ENCODE measurements around the gene AGBL3.

The AGBL3 gene

GRCh38 chr7:134941185-134941900 is 45.0 kb upstream of the AGBL3 start:
- H3K4me3 ChIP-seq (ENCODE audit: low read depth, low read length) = no peak overlapping the region
- DNase-seq (ENCODE audit: low read depth) = no peak
- TF ChIP-seq, protein P1, sequence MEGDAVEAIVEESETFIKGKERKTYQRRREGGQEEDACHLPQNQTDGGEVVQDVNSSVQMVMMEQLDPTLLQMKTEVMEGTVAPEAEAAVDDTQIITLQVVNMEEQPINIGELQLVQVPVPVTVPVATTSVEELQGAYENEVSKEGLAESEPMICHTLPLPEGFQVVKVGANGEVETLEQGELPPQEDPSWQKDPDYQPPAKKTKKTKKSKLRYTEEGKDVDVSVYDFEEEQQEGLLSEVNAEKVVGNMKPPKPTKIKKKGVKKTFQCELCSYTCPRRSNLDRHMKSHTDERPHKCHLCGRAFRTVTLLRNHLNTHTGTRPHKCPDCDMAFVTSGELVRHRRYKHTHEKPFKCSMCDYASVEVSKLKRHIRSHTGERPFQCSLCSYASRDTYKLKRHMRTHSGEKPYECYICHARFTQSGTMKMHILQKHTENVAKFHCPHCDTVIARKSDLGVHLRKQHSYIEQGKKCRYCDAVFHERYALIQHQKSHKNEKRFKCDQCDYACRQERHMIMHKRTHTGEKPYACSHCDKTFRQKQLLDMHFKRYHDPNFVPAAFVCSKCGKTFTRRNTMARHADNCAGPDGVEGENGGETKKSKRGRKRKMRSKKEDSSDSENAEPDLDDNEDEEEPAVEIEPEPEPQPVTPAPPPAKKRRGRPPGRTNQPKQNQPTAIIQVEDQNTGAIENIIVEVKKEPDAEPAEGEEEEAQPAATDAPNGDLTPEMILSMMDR (IDR thresholded peaks at IDR 0.05; ENCODE audit: low read depth, low read length) = no peak
- TF ChIP-seq, protein P2, sequence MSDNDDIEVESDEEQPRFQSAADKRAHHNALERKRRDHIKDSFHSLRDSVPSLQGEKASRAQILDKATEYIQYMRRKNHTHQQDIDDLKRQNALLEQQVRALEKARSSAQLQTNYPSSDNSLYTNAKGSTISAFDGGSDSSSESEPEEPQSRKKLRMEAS (IDR thresholded peaks at IDR 0.05; ENCODE audit: low read depth, low read length) = no peak
- TF ChIP-seq POLR2A (IDR thresholded peaks at IDR 0.05; ENCODE audit: extremely low read depth, insufficient read length) (no peak), MYC (IDR thresholded peaks at IDR 0.05; ENCODE audit: low read depth, low read length) (no peak)

- DNase-seq (ENCODE audit: low read depth) = no peak
- TF ChIP-seq, protein P2 (IDR thresholded peaks at IDR 0.05; ENCODE audit: low read depth, low read length) = no peak
- TF ChIP-seq MYC (IDR thresholded peaks at IDR 0.05; ENCODE audit: low read depth, low read length) = no peak
- no peak for TF ChIP-seq POLR2A (IDR thresholded peaks at IDR 0.05; ENCODE audit: extremely low read depth, insufficient read length)
- TF ChIP-seq, protein P1 (IDR thresholded peaks at IDR 0.05; ENCODE audit: low read depth, low read length) = no peak
- H3K4me3 ChIP-seq (ENCODE audit: low read depth, low read length) = no peak overlapping the region
Measured at GRCh38 chr7:134941952-134942351, 44.4 kb upstream of the AGBL3 start.

- no peak for DNase-seq (ENCODE audit: low read depth)
- no peak overlapping the region for H3K4me3 ChIP-seq (ENCODE audit: low read depth, low read length)
- TF ChIP-seq MYC (IDR thresholded peaks at IDR 0.05; ENCODE audit: low read depth, low read length) (no peak), POLR2A (IDR thresholded peaks at IDR 0.05; ENCODE audit: extremely low read depth, insufficient read length) (no peak)
- TF ChIP-seq, protein P2 (IDR thresholded peaks at IDR 0.05; ENCODE audit: low read depth, low read length) = no peak
- TF ChIP-seq, protein P1 (IDR thresholded peaks at IDR 0.05; ENCODE audit: low read depth, low read length) = no peak
Measured at GRCh38 chr7:134942690-134943466, 43.4 kb upstream of the AGBL3 start.

- DNase-seq (ENCODE audit: low read depth) = peak; percentile 56
- no peak overlapping the region for H3K4me3 ChIP-seq (ENCODE audit: low read depth, low read length)
- TF ChIP-seq POLR2A (IDR thresholded peaks at IDR 0.05; ENCODE audit: extremely low read depth, insufficient read length) (no peak), MYC (IDR thresholded peaks at IDR 0.05; ENCODE audit: low read depth, low read length) (no peak)
- TF ChIP-seq, protein P1 (IDR thresholded peaks at IDR 0.05; ENCODE audit: low read depth, low read length) = peak; percentile 25
- TF ChIP-seq, protein P2 (IDR thresholded peaks at IDR 0.05; ENCODE audit: low read depth, low read length) = no peak
Measured at GRCh38 chr7:134943785-134944400, 42.4 kb upstream of the AGBL3 start.

DNA sequence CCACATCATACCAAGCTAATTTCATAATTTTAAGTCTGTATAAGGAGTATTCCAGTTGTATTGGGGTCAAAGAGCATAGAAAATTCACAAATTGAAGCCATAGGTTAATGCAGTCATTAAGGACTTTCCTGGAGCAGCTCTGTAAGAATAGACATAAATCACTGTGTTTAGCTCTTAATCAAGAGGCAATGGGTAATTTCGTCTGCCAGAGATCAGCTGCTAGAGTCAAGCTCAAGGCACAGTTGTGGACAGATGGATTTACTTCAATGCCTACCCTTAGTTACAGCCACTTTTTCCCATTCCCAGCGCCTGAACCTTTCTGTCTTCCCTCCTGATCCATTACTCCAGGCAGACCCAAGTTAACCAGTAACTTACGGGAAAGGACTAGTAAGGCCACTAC is 40.6 kb upstream of the AGBL3 start:
- no peak overlapping the region for H3K4me3 ChIP-seq (ENCODE audit: low read depth, low read length)
- TF ChIP-seq, protein P2 (IDR thresholded peaks at IDR 0.05; ENCODE audit: low read depth, low read length) = no peak
- no peak for TF ChIP-seq POLR2A (IDR thresholded peaks at IDR 0.05; ENCODE audit: extremely low read depth, insufficient read length)
- TF ChIP-seq, protein P1 (IDR thresholded peaks at IDR 0.05; ENCODE audit: low read depth, low read length) = no peak
- no peak for TF ChIP-seq MYC (IDR thresholded peaks at IDR 0.05; ENCODE audit: low read depth, low read length)
- DNase-seq (ENCODE audit: low read depth) = no peak

All from NB4 (cell line).